GM10847 (cell line): ENCODE data around the gene CEACAM16.

Experiments used
- POLR2A ChIP-seq: IDR thresholded peaks from 2 replicates; pipeline ENCODE4 v1.6.1; 2011; ENCODE audit not compliant: insufficient read length; ENCODE audit errors: extremely low read depth

CEACAM16 gene

DNA sequence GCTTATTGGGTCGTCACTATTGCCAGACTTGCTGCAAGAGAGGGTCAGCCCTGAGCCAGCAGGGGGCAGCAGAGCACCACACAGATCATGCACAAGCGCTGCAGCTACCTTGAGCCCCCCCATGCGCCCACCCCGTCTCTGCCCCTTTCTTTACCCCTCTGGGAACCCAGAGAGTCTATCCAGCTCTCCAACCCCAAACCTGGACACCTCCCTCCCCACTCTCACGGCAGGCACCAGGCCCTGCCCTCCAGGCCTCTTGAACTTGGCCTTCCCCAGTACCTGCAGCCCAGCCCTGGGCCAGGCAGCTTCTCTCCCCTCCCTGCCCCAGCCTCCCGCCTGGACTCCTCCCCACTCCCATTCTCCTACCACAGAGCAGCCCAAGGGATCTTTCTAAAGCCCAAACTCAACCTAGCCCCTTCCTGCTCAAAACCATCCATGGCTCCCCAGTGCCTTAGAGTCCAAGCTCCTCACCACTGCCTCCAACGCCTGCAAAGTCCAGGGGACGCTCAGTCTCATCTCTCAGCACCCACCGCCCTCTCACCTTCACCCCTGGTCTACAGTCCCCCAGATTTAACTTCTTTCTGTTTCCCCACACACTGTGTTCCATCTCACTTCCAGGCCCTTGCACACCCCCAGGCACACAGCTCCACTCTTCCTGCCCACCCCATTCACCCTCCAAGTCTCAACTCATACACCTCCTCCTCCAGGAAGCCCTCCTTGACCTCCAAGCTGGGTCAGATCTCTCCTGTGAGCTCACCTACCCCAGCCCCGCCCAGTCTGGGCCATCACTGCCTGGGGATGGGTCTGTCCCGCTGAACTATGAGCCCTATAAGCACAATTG, 9.4 kb upstream of the CEACAM16 start:
- no peak for TF ChIP-seq POLR2A

DNA sequence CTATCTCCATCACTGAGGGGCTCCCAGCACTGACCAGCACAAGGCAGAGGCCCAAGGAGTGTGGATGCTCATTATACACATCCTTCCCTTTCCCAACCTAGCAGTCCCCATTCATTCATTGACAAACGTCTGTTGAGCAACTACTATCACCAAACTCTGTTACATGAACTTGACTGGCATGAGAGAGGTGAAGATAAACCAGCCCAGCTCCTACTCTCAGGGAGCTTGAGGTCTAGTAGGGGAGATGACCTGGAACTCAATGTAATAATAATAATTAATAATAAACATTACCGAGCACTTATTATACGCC, 8.9 kb upstream of the CEACAM16 start:
- TF ChIP-seq POLR2A, result no peak

DNA sequence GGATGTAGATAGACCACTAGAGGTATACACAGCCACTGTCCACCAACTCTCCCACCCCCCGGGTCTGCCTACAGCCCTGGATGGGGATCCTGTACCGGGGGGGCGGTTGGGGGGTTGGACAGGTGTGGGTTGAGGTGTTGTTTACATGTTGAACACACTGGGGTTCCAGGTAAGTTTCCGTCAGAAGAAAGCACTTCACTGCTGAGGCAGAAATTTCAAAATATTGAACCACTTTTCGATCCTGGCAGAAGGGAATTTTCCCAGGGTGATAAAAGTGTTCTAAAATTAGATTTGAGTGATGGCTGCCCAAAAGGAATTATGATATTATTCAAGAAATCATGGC, 6.6 kb upstream of the CEACAM16 start:
- TF ChIP-seq POLR2A, result no peak

DNA sequence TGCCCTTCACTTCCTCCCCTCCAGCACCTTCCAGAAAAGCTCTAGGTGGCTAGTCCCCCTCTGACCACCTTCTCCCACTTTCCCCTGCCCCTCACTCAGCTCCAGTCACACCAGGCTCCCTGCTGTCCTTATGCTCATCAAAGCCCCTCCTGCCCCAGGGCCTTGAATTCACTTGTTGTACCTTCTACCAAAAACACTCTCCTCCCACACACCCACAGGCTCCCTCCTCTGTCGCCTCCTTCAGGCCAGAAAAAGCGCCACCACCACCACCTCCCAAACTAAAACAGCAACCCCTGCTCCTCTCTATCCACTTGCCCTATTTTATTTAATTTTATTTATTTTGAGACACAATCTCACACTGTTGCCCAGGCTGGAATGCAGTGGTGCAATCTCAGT, 4.8 kb upstream of the CEACAM16 start:
- no peak for TF ChIP-seq POLR2A

DNA sequence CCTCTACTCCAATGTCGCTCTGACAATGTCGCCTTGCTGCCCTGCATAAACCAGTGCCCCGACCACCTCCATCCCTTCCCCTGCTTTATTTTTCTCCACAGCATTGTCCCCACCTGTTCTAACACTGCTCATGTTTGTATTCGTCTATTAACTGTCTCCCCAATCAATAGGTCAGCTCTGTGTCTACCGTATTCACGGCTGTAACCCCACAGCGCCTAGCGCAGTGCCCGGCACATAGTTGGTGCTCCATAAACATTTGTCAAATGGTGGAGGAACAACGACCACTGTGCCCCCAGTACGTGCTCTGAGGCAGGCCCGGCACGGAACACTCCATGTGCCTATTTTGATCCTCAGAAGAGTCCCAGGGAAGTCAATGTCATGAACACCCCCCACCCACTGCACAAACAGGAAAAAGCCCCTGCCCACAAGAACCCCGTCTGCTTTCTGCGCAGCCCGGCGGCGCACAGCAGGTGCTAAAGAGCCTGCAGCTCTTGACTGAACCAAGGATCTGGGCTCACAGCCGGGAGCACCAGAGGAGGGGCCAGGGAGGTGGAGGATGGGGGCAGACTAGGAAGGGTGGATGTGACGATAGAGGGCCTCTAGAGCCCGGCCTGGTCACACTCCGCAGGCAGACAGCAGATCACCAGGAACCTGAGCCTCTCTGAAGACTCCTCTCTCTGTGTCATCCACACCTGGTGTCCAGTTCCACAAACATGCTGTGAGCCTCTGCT, 1.8 kb upstream of the CEACAM16 start:
- TF ChIP-seq POLR2A, result no peak

DNA sequence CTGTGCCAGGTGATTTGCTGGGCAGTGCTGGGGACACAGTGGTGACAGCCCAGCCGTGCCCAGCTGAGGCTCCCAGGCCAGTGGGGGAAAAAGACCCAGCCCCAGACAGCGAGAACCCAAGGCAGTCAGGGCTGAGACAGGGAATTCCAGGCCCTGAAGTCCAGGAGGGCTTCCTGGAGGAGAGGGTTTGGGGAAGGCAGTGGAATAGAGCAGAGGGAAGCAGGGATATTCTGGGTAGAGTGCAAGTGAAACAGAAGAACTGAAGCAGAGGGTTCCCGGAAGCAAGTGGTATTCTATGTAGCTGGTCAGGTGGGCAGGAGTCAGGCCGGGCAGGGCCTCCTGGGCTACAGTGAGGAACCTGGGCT, 1.3 kb upstream of the CEACAM16 start:
- TF ChIP-seq POLR2A, result no peak

DNA sequence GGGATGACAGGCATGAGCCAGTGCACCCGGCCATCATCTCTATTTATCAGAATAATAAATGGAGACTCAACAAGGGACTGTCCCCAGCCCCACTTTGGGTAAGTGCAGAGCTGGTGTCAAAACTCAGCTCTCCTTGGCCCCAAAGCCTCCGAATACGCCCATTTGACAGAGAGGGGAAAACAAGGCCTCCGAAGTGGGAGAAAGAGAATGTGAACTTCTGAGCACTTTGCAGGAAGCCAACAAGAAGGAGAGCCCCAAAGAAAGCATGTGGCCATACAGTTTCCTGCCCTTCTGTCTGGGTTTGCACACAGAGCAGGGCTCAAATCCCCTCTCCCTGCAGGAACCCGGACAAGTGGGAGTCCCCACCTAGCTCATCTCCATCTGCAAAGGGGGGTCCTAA, 1.6 kb downstream of the CEACAM16 start:
- no peak for TF ChIP-seq POLR2A

DNA sequence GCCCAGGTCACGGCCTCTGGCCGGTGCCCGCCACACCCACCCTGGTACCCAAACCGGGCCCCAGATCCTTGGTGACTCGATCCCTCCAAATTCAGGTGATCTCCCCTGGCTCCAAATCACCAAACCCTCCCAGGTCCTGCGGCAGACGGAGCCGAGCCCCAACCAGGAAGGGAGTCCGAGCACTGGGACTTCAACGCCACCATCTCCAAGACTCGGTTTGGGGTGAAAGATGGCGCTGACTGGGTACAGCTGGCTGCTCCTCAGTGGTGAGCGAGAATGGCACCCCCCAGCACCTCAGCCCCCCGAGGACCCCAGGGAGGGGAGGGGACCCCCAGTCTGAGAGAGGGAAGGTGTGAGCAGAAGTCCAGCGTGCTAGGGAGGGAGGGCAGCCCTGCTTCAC, 2.3 kb downstream of the CEACAM16 start:
- TF ChIP-seq POLR2A, result no peak

DNA sequence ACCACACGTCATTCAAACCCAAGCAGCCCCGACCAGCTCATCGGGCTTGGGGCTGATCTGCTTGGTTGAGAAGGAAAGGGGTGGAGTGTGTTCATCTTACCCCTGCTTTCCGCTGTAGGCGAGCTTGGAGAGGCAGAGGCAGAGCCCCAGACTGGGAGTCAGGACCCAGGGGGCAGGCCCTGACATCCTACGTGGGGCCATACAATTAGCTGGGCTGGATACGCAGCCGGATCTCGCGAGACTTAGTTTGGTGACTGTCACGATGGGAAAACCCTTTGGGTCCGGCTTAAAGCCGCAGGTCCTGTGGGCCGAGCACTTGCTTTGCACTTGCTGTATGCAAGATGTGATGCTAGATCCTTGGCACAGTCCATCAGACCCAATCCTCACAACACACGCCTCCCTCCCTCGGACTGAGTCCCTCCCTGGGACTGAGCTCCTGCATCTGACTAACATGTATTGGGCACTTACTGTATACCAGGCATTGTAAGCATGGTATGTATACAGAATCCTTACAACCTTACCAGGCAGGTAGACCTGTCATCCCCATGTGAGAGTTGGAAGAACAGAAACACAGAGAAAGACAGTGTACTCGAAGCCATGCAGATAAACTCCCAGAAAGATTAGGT, 3.7 kb downstream of the CEACAM16 start:
- no peak for TF ChIP-seq POLR2A

DNA sequence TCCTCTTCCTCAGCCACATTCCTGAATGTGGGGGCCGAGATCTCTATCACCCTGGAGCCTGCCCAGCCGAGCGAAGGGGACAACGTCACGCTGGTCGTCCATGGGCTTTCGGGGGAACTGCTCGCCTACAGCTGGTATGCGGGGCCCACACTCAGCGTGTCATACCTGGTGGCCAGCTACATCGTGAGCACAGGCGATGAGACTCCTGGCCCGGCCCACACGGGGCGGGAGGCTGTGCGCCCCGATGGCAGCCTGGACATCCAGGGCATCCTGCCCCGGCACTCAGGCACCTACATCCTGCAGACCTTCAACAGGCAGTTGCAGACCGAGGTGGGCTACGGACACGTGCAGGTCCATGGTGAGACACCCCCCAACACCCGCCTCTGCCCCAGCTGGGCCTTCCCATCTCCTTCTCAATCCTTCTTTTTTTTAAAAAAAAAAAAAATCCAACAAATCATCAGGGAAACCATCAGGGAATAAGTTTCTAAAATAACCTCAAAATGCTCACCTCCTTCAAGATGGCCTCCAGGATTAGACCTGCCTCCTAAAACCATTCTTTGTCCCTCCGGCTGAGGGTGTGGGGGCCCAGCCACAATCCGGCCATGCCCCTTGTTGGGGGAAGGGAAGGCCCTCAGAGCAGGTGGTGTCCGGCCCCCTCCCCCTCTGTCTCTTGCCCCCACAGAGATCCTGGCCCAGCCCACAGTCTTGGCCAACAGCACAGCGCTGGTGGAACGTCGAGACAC, 4.6 kb downstream of the CEACAM16 start:
- TF ChIP-seq POLR2A, result no peak

DNA sequence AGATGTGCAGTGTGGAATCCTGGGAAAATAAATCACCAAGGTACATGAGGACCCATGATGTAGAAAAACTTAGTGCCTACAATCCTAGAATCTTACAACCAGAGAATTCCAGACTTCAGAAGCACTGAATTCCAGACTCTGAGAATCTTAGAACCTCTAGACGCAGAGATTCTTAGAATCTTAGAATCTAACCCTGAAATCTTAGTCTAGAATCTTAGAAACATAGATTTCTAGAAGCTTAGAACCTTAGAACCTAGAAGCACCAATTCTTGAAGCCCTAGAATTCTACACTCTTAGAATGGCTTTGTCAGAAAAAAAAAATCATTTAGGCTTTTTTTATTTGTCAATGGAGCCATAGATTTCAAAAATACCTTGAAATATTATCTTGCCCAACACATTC, 6.0 kb downstream of the CEACAM16 start:
- no peak for TF ChIP-seq POLR2A

DNA sequence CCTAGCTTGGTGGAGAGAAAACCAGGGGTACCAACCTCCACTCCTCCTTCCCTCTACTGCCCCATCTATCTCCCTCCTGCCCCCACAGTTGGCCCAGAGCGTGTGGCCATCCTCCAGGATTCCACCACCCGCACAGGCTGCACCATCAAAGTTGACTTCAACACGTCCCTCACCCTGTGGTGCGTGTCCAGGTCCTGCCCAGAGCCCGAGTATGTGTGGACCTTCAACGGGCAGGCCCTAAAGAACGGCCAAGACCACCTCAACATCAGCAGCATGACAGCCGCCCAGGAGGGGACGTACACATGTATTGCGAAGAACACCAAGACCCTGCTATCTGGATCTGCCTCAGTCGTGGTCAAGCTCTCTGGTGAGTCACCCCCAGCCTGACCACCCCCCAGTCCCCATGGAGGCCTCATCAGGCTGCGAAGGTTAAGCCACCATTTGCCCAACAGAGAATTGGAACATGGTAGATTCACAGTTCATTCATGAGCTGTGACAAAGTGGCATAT, 6.6 kb downstream of the CEACAM16 start:
- TF ChIP-seq POLR2A, result no peak

DNA sequence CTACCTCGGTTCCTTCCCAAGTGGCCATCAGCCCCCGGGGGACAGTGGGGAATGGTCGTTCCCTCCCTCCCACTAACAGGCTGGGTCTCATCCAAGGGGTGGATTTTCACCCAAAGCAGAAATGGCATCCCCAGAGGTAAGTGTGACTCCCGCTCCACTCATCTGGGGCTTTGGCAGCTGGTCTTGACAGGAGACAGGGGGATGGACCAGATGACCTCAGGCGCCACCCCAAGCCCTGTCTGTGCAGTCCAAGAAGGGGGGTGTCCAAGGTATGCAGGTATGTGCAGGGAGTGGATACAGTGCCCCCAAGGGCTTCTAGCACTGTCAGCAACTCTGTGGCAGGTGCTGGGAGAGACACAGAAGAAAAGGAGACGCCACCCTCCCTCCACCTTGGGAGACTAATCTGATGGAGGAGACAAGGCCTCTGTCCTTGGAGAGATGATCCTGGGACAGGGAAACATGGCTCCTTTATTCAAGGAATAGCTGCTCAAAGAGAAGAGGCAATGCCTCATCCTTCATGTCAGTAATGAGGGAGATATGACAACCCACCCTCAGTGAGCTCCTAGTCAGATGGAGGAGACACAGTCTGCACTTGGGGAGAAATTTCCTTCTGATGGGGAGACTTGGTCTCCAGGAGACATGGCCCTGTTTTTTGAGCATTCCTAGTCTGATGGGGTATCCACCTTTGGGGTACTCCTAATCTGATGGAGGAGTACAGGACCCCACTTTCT, 7.7 kb downstream of the CEACAM16 start:
- no peak for TF ChIP-seq POLR2A

DNA sequence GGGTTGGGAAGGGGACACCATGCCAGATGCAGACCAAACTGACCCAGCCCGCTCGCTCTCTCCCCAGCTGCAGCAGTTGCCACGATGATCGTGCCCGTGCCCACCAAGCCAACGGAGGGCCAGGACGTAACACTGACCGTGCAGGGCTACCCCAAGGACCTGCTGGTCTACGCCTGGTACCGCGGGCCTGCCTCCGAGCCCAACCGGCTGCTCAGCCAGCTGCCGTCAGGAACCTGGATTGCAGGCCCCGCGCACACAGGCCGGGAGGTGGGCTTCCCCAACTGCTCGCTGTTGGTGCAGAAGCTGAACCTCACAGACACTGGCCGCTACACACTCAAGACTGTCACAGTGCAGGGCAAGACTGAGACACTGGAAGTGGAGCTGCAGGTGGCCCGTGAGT, 8.8 kb downstream of the CEACAM16 start:
- no peak for TF ChIP-seq POLR2A

DNA sequence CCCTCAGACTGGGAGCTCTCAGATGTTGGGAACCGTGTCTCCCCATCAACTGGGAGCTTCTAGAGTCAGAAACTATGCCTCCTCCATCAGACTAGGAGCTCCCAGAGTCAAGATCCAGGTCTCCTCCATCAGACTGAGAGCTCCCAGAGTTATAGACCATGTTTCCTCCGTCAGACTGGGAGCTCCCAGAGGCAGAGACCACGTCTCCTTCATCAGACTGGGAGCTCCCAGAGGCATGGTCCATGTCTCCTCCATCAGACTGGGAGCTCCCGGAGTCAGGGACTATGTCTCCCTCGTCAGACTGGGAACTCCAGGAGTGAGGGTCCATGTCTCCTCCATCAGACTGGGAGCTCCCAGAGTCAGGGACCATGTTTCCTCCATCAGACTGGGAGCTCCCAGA, 10.0 kb downstream of the CEACAM16 start:
- TF ChIP-seq POLR2A, result no peak

DNA sequence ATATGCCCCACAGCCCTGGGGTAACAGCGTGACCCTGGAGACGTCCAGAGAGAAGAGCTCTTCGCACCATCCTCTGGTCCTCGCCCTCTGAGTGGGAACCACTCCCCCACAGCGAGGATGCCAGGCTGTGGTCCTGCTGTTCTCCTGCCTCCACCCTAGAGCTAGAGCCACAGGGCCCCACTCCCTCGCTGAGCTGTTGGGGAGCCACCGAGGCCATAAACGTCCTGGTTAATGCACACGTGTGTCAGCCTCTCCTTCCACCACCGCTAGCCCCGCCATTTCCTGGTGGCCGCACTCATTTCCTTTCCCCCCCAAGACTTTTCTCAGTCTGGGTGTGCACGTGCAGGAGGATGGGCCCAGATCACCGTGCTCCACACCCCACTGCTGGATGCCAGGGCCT, 11.5 kb downstream of the CEACAM16 start:
- TF ChIP-seq POLR2A, result no peak
